ENCODE results near the gene XPOT.
A peak's percentile ranks its signal among the peaks of the same experiment; 100 is the strongest.

Gene XPOT

DNA sequence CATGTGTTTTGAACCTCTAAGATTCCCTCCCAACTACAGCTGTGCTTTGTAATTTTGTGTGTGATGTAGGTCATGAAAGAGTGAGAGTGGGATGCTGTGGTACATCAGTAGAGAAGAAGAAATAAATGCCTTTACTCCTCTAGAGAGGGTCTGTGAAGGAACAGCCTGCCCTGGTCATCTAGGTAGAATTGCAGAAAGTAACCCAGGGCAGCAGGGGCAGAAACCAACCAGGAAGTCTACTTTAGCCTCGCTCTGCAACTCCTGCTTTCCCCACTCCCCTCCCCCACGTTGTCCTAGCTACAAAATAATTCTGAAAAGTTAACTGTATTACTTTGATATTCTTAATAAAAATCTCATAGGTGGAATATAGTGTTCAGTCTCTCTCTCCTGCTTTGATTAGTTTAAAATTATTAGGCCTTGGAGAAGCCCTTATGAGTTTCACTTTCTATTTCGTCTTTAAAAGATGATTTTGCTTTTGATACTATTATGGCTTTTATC is 55.3 kb downstream of the XPOT start:
- peak overlapping the region in 1 of 2 donors; percentile 27 for H3K4me3 ChIP-seq (replicated peaks in 1 of 2; ENCODE audit: low read depth in 2 of 2, low read length in 2 of 2)
- peak in 1 of 2 donors; percentile 35 for DNase-seq (ENCODE audit: low read depth in 2 of 2)
- TF ChIP-seq, protein P1, sequence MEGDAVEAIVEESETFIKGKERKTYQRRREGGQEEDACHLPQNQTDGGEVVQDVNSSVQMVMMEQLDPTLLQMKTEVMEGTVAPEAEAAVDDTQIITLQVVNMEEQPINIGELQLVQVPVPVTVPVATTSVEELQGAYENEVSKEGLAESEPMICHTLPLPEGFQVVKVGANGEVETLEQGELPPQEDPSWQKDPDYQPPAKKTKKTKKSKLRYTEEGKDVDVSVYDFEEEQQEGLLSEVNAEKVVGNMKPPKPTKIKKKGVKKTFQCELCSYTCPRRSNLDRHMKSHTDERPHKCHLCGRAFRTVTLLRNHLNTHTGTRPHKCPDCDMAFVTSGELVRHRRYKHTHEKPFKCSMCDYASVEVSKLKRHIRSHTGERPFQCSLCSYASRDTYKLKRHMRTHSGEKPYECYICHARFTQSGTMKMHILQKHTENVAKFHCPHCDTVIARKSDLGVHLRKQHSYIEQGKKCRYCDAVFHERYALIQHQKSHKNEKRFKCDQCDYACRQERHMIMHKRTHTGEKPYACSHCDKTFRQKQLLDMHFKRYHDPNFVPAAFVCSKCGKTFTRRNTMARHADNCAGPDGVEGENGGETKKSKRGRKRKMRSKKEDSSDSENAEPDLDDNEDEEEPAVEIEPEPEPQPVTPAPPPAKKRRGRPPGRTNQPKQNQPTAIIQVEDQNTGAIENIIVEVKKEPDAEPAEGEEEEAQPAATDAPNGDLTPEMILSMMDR (IDR thresholded peaks at IDR 0.05; ENCODE audit: low read depth, low read length): no peak

DNA sequence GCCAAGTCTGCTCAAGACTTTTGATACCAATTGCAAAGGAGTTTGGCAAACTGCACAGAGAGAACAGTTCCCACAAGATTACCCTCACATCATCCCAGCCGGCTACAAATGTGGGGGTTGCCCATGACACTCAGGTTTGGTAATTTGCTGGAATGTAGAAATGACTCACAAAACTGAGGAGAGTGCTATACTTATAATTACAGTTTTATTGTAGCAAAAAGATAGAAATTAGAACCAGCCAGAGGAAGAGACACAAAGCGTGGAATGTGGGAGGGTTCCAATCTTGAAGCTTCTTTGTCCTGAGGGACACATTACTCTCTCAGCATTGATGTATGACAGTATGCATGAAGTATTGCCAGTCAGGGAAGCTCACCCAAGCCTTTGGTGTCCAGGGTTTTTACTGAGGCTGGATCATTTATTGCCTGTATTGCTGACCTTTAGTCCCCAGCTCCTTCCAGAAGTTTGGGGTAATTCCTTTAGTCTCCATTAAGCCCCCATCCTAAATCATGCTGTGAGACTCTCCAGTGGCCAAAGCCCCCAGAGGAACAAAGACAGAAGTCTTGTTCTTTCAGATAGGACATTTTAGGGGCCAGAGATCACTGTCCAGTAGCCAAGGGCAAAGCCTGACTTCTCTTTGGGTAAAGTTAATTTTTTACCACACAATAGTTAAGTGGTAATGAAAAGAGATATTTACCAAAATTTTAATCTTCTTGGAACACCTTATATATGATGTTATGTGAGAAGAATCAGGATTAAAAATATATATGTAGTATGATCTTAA is 57.6 kb downstream of the XPOT start:
- peak; percentile 83 to 92 for DNase-seq (ENCODE audit: low read depth in 2 of 2)
- TF ChIP-seq, protein P1 (IDR thresholded peaks at IDR 0.05; ENCODE audit: low read depth, low read length): no peak
- no peak overlapping the region for H3K4me3 ChIP-seq (replicated peaks in 1 of 2; ENCODE audit: low read depth in 2 of 2, low read length in 2 of 2)

GRCh38 chr12:64466178-64466577 is 62.0 kb downstream of the XPOT start:
- no peak overlapping the region for H3K4me3 ChIP-seq (replicated peaks in 1 of 2; ENCODE audit: low read depth in 2 of 2, low read length in 2 of 2)
- TF ChIP-seq, protein P1 (IDR thresholded peaks at IDR 0.05; ENCODE audit: low read depth, low read length): no peak
- DNase-seq (ENCODE audit: low read depth in 2 of 2): no peak

- TF ChIP-seq, protein P1 (IDR thresholded peaks at IDR 0.05; ENCODE audit: low read depth, low read length): no peak
- H3K4me3 ChIP-seq (replicated peaks in 1 of 2; ENCODE audit: low read depth in 2 of 2, low read length in 2 of 2): no peak overlapping the region
- DNase-seq (ENCODE audit: low read depth in 2 of 2): no peak
These were observed 64.8 kb downstream of the XPOT start for GRCh38 chr12:64468966-64469365.

GRCh38 chr12:64469455-64470142 is 65.4 kb downstream of the XPOT start:
- DNase-seq (ENCODE audit: low read depth in 2 of 2): no peak
- H3K4me3 ChIP-seq (replicated peaks in 1 of 2; ENCODE audit: low read depth in 2 of 2, low read length in 2 of 2): no peak overlapping the region

GRCh38 chr12:64470495-64470894 is 66.3 kb downstream of the XPOT start:
- no peak overlapping the region for H3K4me3 ChIP-seq (replicated peaks in 1 of 2; ENCODE audit: low read depth in 2 of 2, low read length in 2 of 2)
- TF ChIP-seq, protein P1 (IDR thresholded peaks at IDR 0.05; ENCODE audit: low read depth, low read length): no peak
- no peak for DNase-seq (ENCODE audit: low read depth in 2 of 2)

More at GRCh38 chr12:64469455-64470142, 65.4 kb downstream of the XPOT start:
- TF ChIP-seq, protein P1 (IDR thresholded peaks at IDR 0.05; ENCODE audit: low read depth, low read length): no peak

All from cardiac fibroblast (primary cell).